NCI-H1092 treated with DMSO at 0.1 percent for 48 hours (cell line): ENCODE data around the gene KLHL7.
"Not testable (repeated sequence)": the region's sequence is repeated elsewhere in the genome, so short reads cannot be mapped to it uniquely, and the experiment has no call there.

ENCODE experiments used
- DNase-seq: peaks from one replicate; lab custom pipeline; 2025; lab: John Stamatoyannopoulos, UW

The KLHL7 gene

DNA sequence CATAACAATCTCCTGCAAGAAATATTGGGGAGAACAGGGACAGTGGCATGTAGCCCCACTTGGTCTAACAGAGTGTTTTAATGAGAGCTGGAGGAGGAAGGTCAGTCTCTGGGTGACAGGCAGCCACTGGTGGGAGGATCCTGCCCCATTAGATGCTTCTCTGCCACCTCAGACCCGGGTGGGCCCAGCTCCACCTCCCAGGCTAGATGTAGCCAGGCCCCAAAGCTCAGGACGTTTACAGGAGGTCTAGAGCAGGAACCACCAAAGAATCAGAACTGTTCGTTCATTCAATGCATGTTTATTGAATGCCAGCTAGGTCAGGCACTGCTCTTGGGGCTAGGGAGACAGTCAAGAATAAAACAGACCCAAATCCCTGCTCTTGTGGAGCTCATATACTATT lies 112.6 kb downstream of the KLHL7 start:
- no peak for DNase-seq

DNA sequence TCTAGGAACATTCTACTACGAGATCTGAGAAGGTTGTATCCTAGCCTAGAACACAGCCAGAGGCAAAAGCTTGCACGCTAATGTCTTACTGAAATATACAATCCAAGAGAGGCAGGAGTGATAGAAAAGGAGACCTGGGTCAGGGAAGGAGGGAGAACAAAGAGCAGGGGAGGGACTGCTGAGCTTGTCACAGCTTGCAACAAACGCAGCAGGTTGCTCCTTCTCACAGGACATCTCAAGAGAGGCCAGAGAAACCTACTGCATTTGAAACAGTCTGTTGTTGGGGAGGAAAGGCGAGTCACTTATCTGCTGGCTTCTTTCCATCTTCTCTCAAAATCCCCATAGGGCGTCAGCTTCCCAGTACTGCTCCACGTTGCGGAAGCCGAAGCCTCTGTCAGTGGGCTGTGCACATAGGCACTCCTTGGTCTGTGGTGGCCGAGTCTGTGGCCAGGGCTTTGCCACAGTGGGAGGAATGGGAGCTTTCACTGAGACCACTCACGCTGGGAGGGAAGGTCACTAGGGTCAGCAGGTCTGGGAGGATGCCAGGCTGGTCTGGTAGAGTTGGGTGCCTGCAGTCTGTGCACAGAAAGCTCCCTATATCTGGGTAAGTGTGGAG lies 115.2 kb downstream of the KLHL7 start:
- DNase-seq, result no peak

DNA sequence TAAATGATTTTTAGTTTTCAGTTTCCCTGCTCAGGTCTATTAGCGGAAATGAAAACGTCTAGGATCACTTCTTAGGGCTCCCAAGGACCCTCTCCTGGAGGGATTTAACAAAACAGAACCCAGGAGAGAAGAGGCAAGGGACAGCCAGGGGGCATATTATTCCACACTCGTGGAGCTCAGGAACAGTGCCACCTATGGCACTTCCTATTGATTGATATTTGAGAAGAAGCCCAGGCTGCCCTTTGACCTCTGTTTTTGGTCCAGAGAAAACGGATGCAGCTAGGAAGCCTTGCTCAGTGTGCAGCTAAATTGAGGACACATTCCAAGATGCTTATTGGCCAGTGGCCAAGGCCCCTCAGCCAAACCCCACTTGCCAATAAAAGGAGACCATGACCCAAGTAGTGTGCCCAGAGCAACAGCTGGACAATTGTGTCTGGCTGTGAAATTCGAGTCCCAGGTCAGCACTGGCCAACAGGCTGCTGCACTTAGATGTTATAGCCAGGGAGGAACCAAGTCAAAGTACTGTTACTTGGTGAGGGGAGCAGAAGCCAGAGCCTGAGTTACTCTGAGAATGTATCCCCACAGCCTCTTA lies 117.0 kb downstream of the KLHL7 start:
- DNase-seq, result no peak

DNA sequence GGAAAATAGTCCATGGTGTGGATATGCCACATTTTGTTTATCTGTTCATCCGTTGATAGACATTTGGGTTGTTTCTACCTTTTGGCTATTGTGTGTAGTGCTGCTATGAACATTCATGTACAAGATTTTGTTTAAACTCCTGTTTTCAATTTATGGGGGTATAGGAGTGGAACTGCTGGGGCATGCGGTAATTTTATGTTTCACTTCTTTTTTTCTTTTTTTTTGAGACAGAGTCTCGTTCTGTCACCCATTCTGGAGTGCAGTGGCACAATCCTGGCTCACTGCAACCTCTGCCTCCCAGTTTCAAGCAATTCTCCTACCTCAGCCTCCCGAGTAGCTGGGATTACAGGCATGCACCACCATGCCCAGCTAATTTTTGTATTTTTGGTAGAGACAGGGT lies 118.8 kb downstream of the KLHL7 start:
- DNase-seq, result not testable (repeated sequence)

DNA sequence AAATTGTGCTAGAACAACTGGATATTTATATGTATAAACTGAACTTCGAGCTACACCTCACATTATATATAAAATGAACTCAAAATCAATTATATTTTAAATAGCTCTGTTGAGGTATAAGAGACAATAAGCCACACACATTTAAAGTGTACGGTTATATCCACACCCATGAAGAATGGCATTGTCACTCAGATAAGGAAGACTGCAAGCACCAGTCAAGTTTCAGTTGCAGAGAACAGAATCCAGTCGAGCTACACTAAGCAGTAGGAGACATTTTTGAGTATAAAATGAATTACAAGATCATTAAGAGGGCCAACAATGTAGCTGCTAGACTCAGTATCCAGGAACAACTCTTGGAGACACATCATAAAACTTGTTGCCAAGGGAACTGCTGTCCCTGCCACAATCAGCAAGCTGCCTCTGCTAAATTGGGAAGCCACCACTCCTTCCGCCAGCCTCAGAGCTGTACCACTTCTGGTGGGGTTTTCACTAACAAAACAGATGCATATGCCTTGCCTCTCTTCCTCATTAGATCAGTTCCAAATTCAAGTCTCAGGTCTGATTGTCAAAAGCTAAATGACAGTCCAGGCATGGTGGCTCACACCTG lies 121.4 kb downstream of the KLHL7 start:
- no peak for DNase-seq
